ENCODE results near the gene SLC25A33. TPM values are rescaled to one million over a fixed set of nuclear protein-coding genes. Genes with fewer than 3 reads are reported as not detected.

Gene SLC25A33
- total and polyA plus RNA-seq, 2 of the 8 experiments (the other 6 are each of a cell fraction or from before 2014, with no cell fraction given) = 7.8 to 12.8 TPM

DNA sequence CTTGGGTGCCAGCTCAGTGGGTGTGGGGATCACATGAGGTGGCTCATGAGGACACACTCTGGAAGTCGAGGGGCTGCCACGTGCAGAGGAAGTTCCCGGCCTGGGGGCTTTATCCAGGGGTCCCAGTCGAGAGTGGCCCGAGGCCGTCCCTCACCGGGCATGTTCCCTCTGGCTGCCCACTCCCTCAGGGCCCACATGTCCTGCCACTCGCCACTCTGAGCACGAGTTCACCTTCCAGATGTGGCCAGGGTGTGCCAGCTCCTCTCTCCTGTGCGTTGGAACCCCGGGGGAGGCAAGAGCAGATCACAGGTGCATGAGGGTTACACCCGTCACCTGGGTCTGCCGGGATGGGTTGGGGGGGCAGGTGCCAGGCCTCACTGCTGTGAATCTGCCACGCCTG, 64.0 kb downstream of the SLC25A33 start:
- Histone ChIP-seq H3K79me2 (ENCODE audit: control insufficient read depth in 1 of 2, insufficient read depth in 2 of 2, low read length in 2 of 2) (no peaks in the 10 kb centered on the region), H3K23ac (ENCODE audit: insufficient read length) (no peak overlapping the region), H3K36me3 (ENCODE audit: control insufficient read depth in 2 of 4, insufficient read depth in 4 of 4, low read length in 3 of 4) (peaks cover 6 to 28% (median 15%) of the 10 kb centered on the region in 4 experiments; a peak in 7 of 8 replicates), H2AFZ (ENCODE audit: low read length) (no peak overlapping the region), H2BK15ac (ENCODE audit: low read length) (no peak overlapping the region), H3K9ac (replicated peaks in 1 of 4; ENCODE audit: extremely low read depth in 1 of 4, low read depth in 3 of 4, low read length in 3 of 4) (no peak overlapping the region), H4K8ac (ENCODE audit: extremely low read depth, insufficient read depth, low read length) (no peak overlapping the region), H3K27ac (ENCODE audit: low read depth, low read length) (no peak overlapping the region), H3K4ac (replicated peaks; ENCODE audit: insufficient read length, low read depth, low read length) (no peak overlapping the region), H3K4me2 (ENCODE audit: insufficient read depth in 1 of 2, low read depth in 2 of 2, low read length in 2 of 2) (no peak overlapping the region), H2BK5ac (ENCODE audit: low read depth, low read length) (no peak overlapping the region), H3K23me2 (ENCODE audit: low read depth, low read length) (no peaks in the 10 kb centered on the region), H3K79me1 (ENCODE audit: low read depth, low read length) (no peaks in the 10 kb centered on the region; the same call in 1 of the 2 replicates), H4K20me1 (replicated peaks in 1 of 2; ENCODE audit: control insufficient read depth in 1 of 2, insufficient read depth in 2 of 2, low read length in 2 of 2) (peaks cover 3 to 8% of the 10 kb centered on the region in 2 experiments), H3K9me3 (ENCODE audit: insufficient read depth in 2 of 2, low read depth in 1 of 2, low read length in 1 of 2) (no peaks in the 10 kb centered on the region), H3K4me1 (replicated peaks in 1 of 4; ENCODE audit: control insufficient read depth in 3 of 4, insufficient read depth in 4 of 4, low read length in 3 of 4) (no peaks in the 10 kb centered on the region; a peak in 1 of 7 replicates), H3K18ac (ENCODE audit: extremely low read depth, low read length) (no peak overlapping the region), H2AK5ac (ENCODE audit: low read depth, low read length) (no peak overlapping the region), H3K4me3 (ENCODE audit: extremely low read depth in 1 of 4, insufficient read depth in 2 of 4, low read depth in 3 of 4, low read length in 4 of 4) (no peak overlapping the region), H4K91ac (replicated peaks; ENCODE audit: insufficient read length, low read length) (no peak overlapping the region), H4K5ac (ENCODE audit: insufficient read length, low read depth, low read length) (no peak overlapping the region), H3K14ac (ENCODE audit: insufficient read length) (no peak overlapping the region), H3K56ac (replicated peaks; ENCODE audit: insufficient read length, low read depth, low read length) (no peak overlapping the region), H2BK12ac (ENCODE audit: low read depth, low read length) (no peak overlapping the region), H3K27me3 (replicated peaks in 1 of 4; ENCODE audit: control insufficient read depth in 3 of 4, extremely low read depth in 1 of 4, insufficient read depth in 3 of 4, low read length in 3 of 4) (no peaks in the 10 kb centered on the region), H2BK20ac (ENCODE audit: low read length) (no peak overlapping the region), H2BK120ac (replicated peaks; ENCODE audit: low read depth, low read length) (no peak overlapping the region)
- CTCF ChIA-PET (ENCODE audit: partially characterized antibody) = interaction anchor here (0.6 to 6.2 kb wide), 2 partner anchors 13 to 96 kb away, joined by 3 to 32 read pairs; no protein-coding TSS in a partner anchor
- POLR2A ChIA-PET (ENCODE audit: partially characterized antibody) = interaction anchor here (1.3 kb wide), 1 partner anchor 12 kb away, joined by 4 read pairs; no protein-coding TSS in a partner anchor
- DNase-seq (ENCODE audit: low read depth in 1 of 2, low spot score in 2 of 2) (no peak), FAIRE-seq (no peak)
- 94% methylated on average over 13 of the region's 14 CpGs; no CpG with 5 or more reads in 1 of the 2 experiments for WGBS, 2 experiments (ENCODE audit: extremely low coverage in 1 of 2, insufficient coverage in 1 of 2, insufficient read length in 1 of 2, insufficient replicate concordance in 2 of 2, low coverage in 1 of 2, low lambda C conversion rate in 2 of 2, missing lambda C conversion rate in 1 of 2)
- TF ChIP-seq RBBP5 (IDR thresholded peaks at IDR 0.05; ENCODE audit: borderline replicate concordance, low read depth, low read length) (no peak), KDM5A (IDR thresholded peaks at IDR 0.05; ENCODE audit: low read length) (no peak), EGR1 (IDR thresholded peaks at IDR 0.05; ENCODE audit: borderline replicate concordance, low read depth, low read length) (no peak), TEAD4 (IDR thresholded peaks at IDR 0.05; ENCODE audit: low read depth, low read length) (no peak)

All from H1 (cell line).